IPS-20b (cell line): ENCODE data around the gene SLC47A2.

Experiments used
- H3K27ac ChIP-seq: one replicate; pipeline ENCODE4 v1.5.1; 2013; ENCODE audit warnings: low read length
- H3K27me3 ChIP-seq: 2 replicates; pipeline ENCODE4 v1.6.1; 2013; ENCODE audit warnings: mild to moderate bottlenecking, low read length, inconsistent platforms; ENCODE audit not compliant: insufficient read depth
- H3K36me3 ChIP-seq: 2 replicates; pipeline ENCODE4 v1.6.1; 2013; ENCODE audit warnings: low read depth, mild to moderate bottlenecking, inconsistent platforms, low read length, moderate library complexity; ENCODE audit not compliant: insufficient read depth
- H3K4me1 ChIP-seq: 2 replicates; pipeline ENCODE4 v1.6.1; 2013; ENCODE audit warnings: mild to moderate bottlenecking, control low read depth, inconsistent platforms, low read length, moderate library complexity; ENCODE audit not compliant: insufficient read depth
- H3K4me3 ChIP-seq: 2 replicates; pipeline ENCODE4 v1.5.1; 2013; ENCODE audit warnings: mild to moderate bottlenecking, low read length, inconsistent platforms
- H3K9ac ChIP-seq: 2 replicates; pipeline ENCODE4 v1.6.1; 2013; ENCODE audit warnings: low read depth, mild to moderate bottlenecking, inconsistent platforms, low read length, moderate library complexity
- H3K9me3 ChIP-seq: 2 replicates; pipeline ENCODE4 v1.6.1; 2013; ENCODE audit warnings: mild to moderate bottlenecking, low read depth, low read length, inconsistent platforms; ENCODE audit not compliant: insufficient read depth

The SLC47A2 gene

GRCh38 chr17:19641687-19642372 is 74.6 kb downstream of the SLC47A2 start:
- H3K9ac ChIP-seq = no peak overlapping the region
- no peak overlapping the region for H3K4me3 ChIP-seq
- no peaks in the 10 kb centered on the region for H3K36me3 ChIP-seq
- peaks cover 22% of the 10 kb centered on the region for H3K4me1 ChIP-seq
- no peaks in the 10 kb centered on the region for H3K9me3 ChIP-seq
- no peak overlapping the region for H3K27ac ChIP-seq
- H3K27me3 ChIP-seq = peaks cover 15% of the 10 kb centered on the region; the same call in 1 of the 2 replicates

- H3K27ac ChIP-seq = no peak overlapping the region
- H3K27me3 ChIP-seq = no peaks in the 10 kb centered on the region
- H3K4me3 ChIP-seq = no peak overlapping the region
- no peak overlapping the region for H3K9ac ChIP-seq
- H3K9me3 ChIP-seq = no peaks in the 10 kb centered on the region
- H3K36me3 ChIP-seq = no peaks in the 10 kb centered on the region
- no peaks in the 10 kb centered on the region for H3K4me1 ChIP-seq
These were observed 84.5 kb downstream of the SLC47A2 start for GRCh38 chr17:19631905-19632304.

- Histone ChIP-seq H3K27me3 (no peaks in the 10 kb centered on the region), H3K27ac (no peak overlapping the region), H3K36me3 (no peaks in the 10 kb centered on the region), H3K4me1 (no peaks in the 10 kb centered on the region), H3K9ac (no peak overlapping the region), H3K9me3 (no peaks in the 10 kb centered on the region), H3K4me3 (no peak overlapping the region)
These were observed 85.7 kb downstream of the SLC47A2 start for GRCh38 chr17:19630661-19631060.

- H3K27me3 ChIP-seq = no peaks in the 10 kb centered on the region
- H3K4me3 ChIP-seq = no peak overlapping the region
- no peak overlapping the region for H3K27ac ChIP-seq
- H3K4me1 ChIP-seq = no peaks in the 10 kb centered on the region
- no peaks in the 10 kb centered on the region for H3K36me3 ChIP-seq
- H3K9me3 ChIP-seq = no peaks in the 10 kb centered on the region
- H3K9ac ChIP-seq = no peak overlapping the region
These were observed 86.3 kb downstream of the SLC47A2 start for GRCh38 chr17:19630035-19630434.

GRCh38 chr17:19629449-19629848 is 86.9 kb downstream of the SLC47A2 start:
- no peaks in the 10 kb centered on the region for H3K4me1 ChIP-seq
- H3K27ac ChIP-seq = no peak overlapping the region
- no peak overlapping the region for H3K9ac ChIP-seq
- H3K4me3 ChIP-seq = no peak overlapping the region
- H3K36me3 ChIP-seq = no peaks in the 10 kb centered on the region
- no peaks in the 10 kb centered on the region for H3K27me3 ChIP-seq
- H3K9me3 ChIP-seq = no peaks in the 10 kb centered on the region
